ENCODE results near the gene BSDC1. TPM values are rescaled to one million over a fixed set of nuclear protein-coding genes. Genes with fewer than 3 reads are reported as not detected.

Gene BSDC1
- total RNA-seq, 2 donors from 2014 or later, result 78.3 to 248 TPM

DNA sequence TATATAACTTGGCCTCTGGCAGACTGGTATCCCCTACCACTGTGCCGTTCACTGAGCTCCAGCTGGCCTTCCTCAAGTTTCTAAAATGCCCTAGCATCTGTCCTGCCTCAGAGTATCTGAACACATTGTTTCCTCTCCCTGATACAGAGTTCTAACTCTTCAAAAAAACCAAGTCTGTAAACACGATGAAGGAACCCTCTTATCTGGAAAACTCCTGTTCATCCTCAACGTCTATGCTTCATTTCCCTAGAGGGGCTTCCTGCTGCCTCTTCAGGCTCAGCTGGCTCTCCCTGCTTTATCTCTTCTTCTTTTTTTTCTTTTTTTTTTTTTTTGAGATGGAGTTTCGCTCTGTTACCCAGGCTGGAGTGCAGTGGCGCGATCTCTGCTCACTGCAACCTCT, 5.6 kb downstream of the BSDC1 start:
- intact Hi-C loops (cut with DNase I), result no loop called here
- Histone ChIP-seq H3K4me1 (replicated peaks) (peaks cover 9% of the 10 kb centered on the region), H3K27ac (no peak overlapping the region), H3K27me3 (replicated peaks; ENCODE audit: insufficient read depth) (no peaks in the 10 kb centered on the region), H3K4me3 (no peak overlapping the region), H3K36me3 (peaks cover 0 to 10% of the 10 kb centered on the region in 2 donors), H3K9me3 (no peaks in the 10 kb centered on the region)
- TF ChIP-seq, protein P1, sequence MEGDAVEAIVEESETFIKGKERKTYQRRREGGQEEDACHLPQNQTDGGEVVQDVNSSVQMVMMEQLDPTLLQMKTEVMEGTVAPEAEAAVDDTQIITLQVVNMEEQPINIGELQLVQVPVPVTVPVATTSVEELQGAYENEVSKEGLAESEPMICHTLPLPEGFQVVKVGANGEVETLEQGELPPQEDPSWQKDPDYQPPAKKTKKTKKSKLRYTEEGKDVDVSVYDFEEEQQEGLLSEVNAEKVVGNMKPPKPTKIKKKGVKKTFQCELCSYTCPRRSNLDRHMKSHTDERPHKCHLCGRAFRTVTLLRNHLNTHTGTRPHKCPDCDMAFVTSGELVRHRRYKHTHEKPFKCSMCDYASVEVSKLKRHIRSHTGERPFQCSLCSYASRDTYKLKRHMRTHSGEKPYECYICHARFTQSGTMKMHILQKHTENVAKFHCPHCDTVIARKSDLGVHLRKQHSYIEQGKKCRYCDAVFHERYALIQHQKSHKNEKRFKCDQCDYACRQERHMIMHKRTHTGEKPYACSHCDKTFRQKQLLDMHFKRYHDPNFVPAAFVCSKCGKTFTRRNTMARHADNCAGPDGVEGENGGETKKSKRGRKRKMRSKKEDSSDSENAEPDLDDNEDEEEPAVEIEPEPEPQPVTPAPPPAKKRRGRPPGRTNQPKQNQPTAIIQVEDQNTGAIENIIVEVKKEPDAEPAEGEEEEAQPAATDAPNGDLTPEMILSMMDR (IDR thresholded peaks at IDR 0.05), result no peak
- TF ChIP-seq POLR2AphosphoS5 (IDR thresholded peaks at IDR 0.05) (no peak), POLR2A (IDR thresholded peaks at IDR 0.05) (no peak)
- no peak for DNase-seq (ENCODE audit: low spot score)
- WGBS, result 87% methylated on average over 6 of the region's 6 CpGs

DNA sequence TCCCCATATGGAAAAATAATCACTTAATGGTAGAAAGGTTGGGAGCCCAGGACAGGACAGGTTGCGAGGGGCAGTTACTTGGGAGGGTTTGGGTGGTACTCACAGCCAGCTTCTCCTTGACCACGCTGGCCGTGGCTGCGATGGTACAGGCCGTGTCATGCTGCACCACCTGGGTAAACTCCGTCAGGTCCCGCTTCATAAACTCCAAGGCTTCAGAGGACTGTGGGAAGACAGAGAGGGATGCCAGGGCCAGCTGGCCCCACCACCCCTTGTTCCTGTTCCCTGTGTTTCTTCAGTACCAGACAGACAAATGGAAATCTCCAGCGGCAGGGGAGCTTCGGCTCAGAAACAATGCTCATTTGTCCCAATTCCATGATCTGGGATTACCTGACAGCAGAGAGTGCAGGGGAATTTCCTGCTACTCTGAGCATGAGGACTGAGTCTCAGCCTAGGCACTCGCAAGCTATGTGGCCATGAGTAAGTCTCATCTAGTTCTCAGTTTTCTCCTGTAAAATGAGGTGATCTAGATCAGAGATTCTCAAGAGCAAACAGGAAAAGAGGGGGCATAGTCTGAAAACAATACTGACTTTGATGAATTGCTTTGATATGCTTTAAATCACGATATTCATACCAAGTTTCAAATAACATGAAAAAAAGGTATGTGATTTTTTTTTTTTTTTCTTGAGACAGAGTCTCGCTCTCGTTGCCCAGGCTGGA, 7.4 kb downstream of the BSDC1 start:
- 90% methylated on average over 13 of the region's 13 CpGs for WGBS
- peaks cover 0 to 12% of the 10 kb centered on the region in 2 donors for H3K36me3 ChIP-seq
- TF ChIP-seq, protein P1 (IDR thresholded peaks at IDR 0.05), result no peak
- TF ChIP-seq POLR2A (IDR thresholded peaks at IDR 0.05) (no peak), POLR2AphosphoS5 (IDR thresholded peaks at IDR 0.05) (no peak)

DNA sequence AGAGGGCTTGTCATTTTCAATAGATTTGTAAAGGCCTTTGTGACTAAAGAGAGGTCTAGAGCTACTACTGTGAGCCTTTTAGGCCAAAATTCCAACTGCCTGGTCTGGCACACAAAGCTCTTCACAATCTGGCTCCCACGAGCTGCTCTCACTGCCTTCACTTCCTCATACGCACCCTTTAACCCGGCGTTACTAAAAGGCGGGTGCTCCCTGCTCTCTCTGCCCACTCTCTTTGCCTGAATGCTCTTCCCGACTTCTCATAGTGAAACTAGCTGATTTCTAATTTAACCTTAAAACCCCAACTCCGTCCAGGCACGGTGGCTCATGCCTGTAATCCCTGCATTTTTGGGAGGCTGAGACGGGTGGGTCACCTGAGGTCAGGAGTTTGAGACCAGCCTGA, 14.2 kb downstream of the BSDC1 start:
- Histone ChIP-seq H3K9me3 (no peaks in the 10 kb centered on the region), H3K36me3 (peaks cover 9 to 47% of the 10 kb centered on the region in 2 donors), H3K4me1 (replicated peaks) (no peaks in the 10 kb centered on the region), H3K4me3 (no peak overlapping the region), H3K27me3 (replicated peaks; ENCODE audit: insufficient read depth) (no peaks in the 10 kb centered on the region), H3K27ac (no peak overlapping the region)
- intact Hi-C loops (cut with DNase I), result no loop called here
- 93% methylated on average over 9 of the region's 9 CpGs for WGBS
- TF ChIP-seq POLR2A (IDR thresholded peaks at IDR 0.05) (no peak), POLR2AphosphoS5 (IDR thresholded peaks at IDR 0.05) (no peak)
- TF ChIP-seq, protein P1 (IDR thresholded peaks at IDR 0.05), result no peak
- no peak for DNase-seq (ENCODE audit: low spot score)

More for the DNA sequence above, 7.4 kb downstream of the BSDC1 start:
- intact Hi-C loops (cut with DNase I), result no loop called here
- no peak overlapping the region for H3K4me3 ChIP-seq
- no peaks in the 10 kb centered on the region for H3K9me3 ChIP-seq
- DNase-seq (ENCODE audit: low spot score), result no peak
- no peak overlapping the region for H3K27ac ChIP-seq
- no peaks in the 10 kb centered on the region for H3K4me1 ChIP-seq (replicated peaks)
- H3K27me3 ChIP-seq (replicated peaks; ENCODE audit: insufficient read depth), result no peaks in the 10 kb centered on the region

DNA sequence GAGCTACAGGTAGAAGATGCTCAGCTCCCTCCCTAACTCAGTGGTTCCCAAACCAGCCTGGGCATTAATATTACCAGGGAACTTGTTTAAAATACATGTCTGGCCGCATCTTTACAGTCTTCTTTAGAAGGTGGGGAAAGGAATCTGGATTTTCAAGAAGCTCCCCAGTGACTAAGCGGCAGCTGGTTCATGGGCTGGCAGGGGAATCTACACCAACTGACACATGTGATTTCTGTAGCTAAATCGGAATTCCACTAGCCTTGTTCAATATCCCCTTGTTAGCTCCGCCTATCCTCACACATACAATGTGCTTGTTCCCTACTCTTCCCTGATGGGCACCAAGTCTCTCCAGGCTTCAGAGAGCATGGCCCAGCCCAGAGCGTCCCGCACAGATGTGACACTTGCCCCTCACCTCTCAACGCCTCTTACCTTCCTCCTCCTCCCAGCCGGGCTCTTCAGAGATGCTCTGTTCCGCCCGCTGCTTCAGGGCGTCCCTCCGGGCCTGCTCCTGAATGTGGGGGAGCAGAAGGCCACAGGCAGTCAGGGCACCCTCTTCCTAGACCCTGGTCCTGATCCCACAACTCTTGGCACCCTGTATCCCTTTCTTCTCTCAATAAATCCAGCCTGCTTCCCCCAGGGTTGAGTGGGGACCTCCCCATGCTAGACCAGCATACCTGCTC, 16.6 kb downstream of the BSDC1 start:
- 89% methylated on average over 12 of the region's 12 CpGs for WGBS
- H3K27me3 ChIP-seq (replicated peaks; ENCODE audit: insufficient read depth), result no peaks in the 10 kb centered on the region
- TF ChIP-seq, protein P1 (IDR thresholded peaks at IDR 0.05), result no peak
- TF ChIP-seq POLR2AphosphoS5 (IDR thresholded peaks at IDR 0.05) (no peak), POLR2A (IDR thresholded peaks at IDR 0.05) (no peak)

More for the DNA sequence above, 16.6 kb downstream of the BSDC1 start:
- no peaks in the 10 kb centered on the region for H3K9me3 ChIP-seq
- no peak overlapping the region for H3K4me3 ChIP-seq
- no peaks in the 10 kb centered on the region for H3K4me1 ChIP-seq (replicated peaks)
- intact Hi-C loops (cut with DNase I), result no loop called here
- H3K36me3 ChIP-seq, result peaks cover 9 to 39% of the 10 kb centered on the region in 2 donors
- H3K27ac ChIP-seq, result no peak overlapping the region
- DNase-seq (ENCODE audit: low spot score), result no peak

Data from prostate gland (tissue), 2 donors.